Body of pancreas (tissue), 4 donors: ENCODE measurements around the gene MYADM.

Source experiments
- CTCF ChIP-seq, 7 experiments: fragments of 450-650 bp in 4 of 7; fragments of 200-600 bp in 3 of 7; sonication (generic) in 3 of 7; IDR thresholded peaks; one replicate each; pipeline ENCODE4 v1.5.1; 2016 to 2019; ENCODE audit warnings: antibody characterized with exemption in 7 of 7
- POLR2A ChIP-seq, 3 donors: fragments of 450-650 bp; IDR thresholded peaks; one replicate each; pipeline ENCODE4 v1.6.1; 2016; ENCODE audit warnings: antibody characterized with exemption in 3 of 3, mild to moderate bottlenecking in 2 of 3

DNA sequence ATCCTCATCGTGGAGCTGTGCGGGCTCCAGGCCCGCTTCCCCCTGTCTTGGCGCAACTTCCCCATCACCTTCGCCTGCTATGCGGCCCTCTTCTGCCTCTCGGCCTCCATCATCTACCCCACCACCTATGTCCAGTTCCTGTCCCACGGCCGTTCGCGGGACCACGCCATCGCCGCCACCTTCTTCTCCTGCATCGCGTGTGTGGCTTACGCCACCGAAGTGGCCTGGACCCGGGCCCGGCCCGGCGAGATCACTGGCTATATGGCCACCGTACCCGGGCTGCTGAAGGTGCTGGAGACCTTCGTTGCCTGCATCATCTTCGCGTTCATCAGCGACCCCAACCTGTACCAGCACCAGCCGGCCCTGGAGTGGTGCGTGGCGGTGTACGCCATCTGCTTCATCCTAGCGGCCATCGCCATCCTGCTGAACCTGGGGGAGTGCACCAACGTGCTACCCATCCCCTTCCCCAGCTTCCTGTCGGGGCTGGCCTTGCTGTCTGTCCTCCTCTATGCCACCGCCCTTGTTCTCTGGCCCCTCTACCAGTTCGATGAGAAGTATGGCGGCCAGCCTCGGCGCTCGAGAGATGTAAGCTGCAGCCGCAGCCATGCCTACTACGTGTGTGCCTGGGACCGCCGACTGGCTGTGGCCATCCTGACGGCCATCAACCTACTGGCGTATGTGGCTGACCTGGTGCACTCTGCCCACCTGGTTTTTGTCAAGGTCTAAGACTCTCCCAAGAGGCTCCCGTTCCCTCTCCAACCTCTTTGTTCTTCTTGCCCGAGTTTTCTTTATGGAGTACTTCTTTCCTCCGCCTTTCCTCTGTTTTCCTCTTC, 6.3 kb downstream of the MYADM start:
- TF ChIP-seq CTCF (IDR thresholded peaks at IDR 0.05): no peak
- TF ChIP-seq POLR2A (IDR thresholded peaks at IDR 0.05): no peak
